H1 (cell line): ENCODE measurements around the gene MRPL28.

Experiments
- EZH2 ChIP-seq: fragments of 200-600 bp; sonication (generic); IDR thresholded peaks from 2 replicates; pipeline ENCODE4 v1.7.1; 2012; ENCODE audit warnings: low read depth, mild to moderate bottlenecking, moderate library complexity, low read length, inconsistent platforms; ENCODE audit not compliant: severe bottlenecking
- TF ChIP-seq, protein P1 (sequence below), 3 experiments: IDR thresholded peaks; 1 replicate in 2 of 3; 2 replicates in 1 of 3; pipeline versions ENCODE4 v1.5.1 to v1.6.1; 2011; ENCODE audit warnings: low read length in 3 of 3, mild to moderate bottlenecking in 3 of 3, inconsistent platforms in 2 of 3, low read depth in 1 of 3, moderate library complexity in 1 of 3; ENCODE audit not compliant: insufficient read depth in 1 of 3; ENCODE audit errors: control extremely low read depth in 1 of 3

- no peak for TF ChIP-seq EZH2
- TF ChIP-seq, protein P1, sequence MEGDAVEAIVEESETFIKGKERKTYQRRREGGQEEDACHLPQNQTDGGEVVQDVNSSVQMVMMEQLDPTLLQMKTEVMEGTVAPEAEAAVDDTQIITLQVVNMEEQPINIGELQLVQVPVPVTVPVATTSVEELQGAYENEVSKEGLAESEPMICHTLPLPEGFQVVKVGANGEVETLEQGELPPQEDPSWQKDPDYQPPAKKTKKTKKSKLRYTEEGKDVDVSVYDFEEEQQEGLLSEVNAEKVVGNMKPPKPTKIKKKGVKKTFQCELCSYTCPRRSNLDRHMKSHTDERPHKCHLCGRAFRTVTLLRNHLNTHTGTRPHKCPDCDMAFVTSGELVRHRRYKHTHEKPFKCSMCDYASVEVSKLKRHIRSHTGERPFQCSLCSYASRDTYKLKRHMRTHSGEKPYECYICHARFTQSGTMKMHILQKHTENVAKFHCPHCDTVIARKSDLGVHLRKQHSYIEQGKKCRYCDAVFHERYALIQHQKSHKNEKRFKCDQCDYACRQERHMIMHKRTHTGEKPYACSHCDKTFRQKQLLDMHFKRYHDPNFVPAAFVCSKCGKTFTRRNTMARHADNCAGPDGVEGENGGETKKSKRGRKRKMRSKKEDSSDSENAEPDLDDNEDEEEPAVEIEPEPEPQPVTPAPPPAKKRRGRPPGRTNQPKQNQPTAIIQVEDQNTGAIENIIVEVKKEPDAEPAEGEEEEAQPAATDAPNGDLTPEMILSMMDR (IDR thresholded peaks at IDR 0.05; ENCODE audit: control extremely low read depth in 1 of 3, insufficient read depth in 1 of 3, low read depth in 1 of 3, low read length in 3 of 3): no peak
Measured at GRCh38 chr16:383326-384051, 13.2 kb upstream of the MRPL28 start.
